Stimulated activated CD8-positive, alpha-beta memory T cell treated with anti-CD3 and anti-CD28 coated beads, Interleukin-2, amount 100 ng/mL, for 48 hours (primary cell): ENCODE data around the gene ENPP7.

Source experiments
- DNase-seq, 2 donors: peaks; one replicate each; pipeline ENCODE4 v3.0.0-alpha.2; 2020; ENCODE audit warnings: low read depth in 2 of 2

Gene ENPP7

GRCh38 chr17:79791735-79792161 lies 61.0 kb downstream of the ENPP7 start:
- no peak for DNase-seq
